ENCODE results near the gene MIR17HG.

MIR17HG gene

GRCh38 chr13:91368676-91369440, 21.4 kb downstream of the MIR17HG start:
- peak in 1 of 2 experiments; percentile 11 for DNase-seq (ENCODE audit: low read depth in 2 of 2)

DNA sequence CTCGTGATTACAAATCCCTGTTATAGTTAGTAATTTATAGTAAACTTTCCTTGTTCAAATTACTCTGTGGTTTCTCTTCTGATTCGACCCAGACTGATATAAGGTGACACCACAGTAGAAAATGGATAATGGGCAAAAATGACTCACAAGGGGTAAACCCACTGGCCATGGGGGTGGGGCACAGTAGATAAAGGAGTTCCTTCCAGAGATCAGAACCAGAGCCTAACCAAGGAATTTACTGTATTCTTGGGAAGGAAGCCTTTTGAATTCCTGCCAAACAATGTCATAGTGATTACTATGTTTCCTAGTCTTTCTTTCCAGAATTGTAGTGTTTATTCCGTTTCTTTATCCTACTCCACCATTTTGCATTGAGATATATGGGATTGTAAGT, 21.9 kb downstream of the MIR17HG start:
- DNase-seq (ENCODE audit: low read depth in 2 of 2), result peak; percentile 46 to 49

- no peak for DNase-seq (ENCODE audit: low read depth in 2 of 2)
Measured at GRCh38 chr13:91370501-91370900, 23.0 kb downstream of the MIR17HG start.

- DNase-seq (ENCODE audit: low read depth in 2 of 2), result no peak
Measured at GRCh38 chr13:91372911-91373310, 25.4 kb downstream of the MIR17HG start.

GRCh38 chr13:91375116-91375729, 27.7 kb downstream of the MIR17HG start:
- peak in 1 of 2 experiments; percentile 2 for DNase-seq (ENCODE audit: low read depth in 2 of 2)

- DNase-seq (ENCODE audit: low read depth in 2 of 2), result peak in 1 of 2 experiments; percentile 1
Measured at GRCh38 chr13:91381371-91381770, 33.9 kb downstream of the MIR17HG start.

GRCh38 chr13:91383836-91384235, 36.3 kb downstream of the MIR17HG start:
- no peak for DNase-seq (ENCODE audit: low read depth in 2 of 2)

GRCh38 chr13:91384896-91385295, 37.4 kb downstream of the MIR17HG start:
- no peak for DNase-seq (ENCODE audit: low read depth in 2 of 2)

- no peak for DNase-seq (ENCODE audit: low read depth in 2 of 2)
Measured at GRCh38 chr13:91389186-91389585, 41.7 kb downstream of the MIR17HG start.

- DNase-seq (ENCODE audit: low read depth in 2 of 2), result no peak
Measured at GRCh38 chr13:91397595-91397994, 50.1 kb downstream of the MIR17HG start.

GRCh38 chr13:91398413-91399188, 51.1 kb downstream of the MIR17HG start, which contains the start of gene GPC5:
Gene GPC5 (plus strand): TSS chr13:91398621.
- DNase-seq (ENCODE audit: low read depth in 2 of 2), result peak in 1 of 2 experiments; percentile 12

- no peak for DNase-seq (ENCODE audit: low read depth in 2 of 2)
Measured at GRCh38 chr13:91399189-91400062, 51.9 kb downstream of the MIR17HG start.

- no peak for DNase-seq (ENCODE audit: low read depth in 2 of 2)
Measured at GRCh38 chr13:91400063-91400399, 52.5 kb downstream of the MIR17HG start.

- DNase-seq (ENCODE audit: low read depth in 2 of 2), result no peak
Measured at GRCh38 chr13:91400671-91401070, 53.2 kb downstream of the MIR17HG start.

DNA sequence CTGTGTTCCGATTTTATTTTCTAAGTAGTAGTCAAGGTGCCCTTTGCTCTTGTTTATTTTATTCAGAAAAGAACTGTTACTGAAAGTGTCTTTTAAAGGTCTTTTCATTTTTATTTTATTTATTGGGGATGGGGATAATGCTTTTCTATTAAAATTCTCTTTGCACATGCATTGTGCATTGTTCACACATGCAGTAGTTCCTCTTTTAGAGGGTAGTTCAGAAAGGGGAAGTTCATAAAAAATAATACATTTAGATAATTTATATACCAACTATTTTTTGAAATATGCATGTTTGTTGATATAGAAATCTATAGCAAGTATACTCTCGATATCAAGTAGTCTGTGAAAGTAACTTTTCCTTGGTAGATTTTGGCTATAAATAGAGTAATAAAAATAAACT, 54.4 kb downstream of the MIR17HG start:
- DNase-seq (ENCODE audit: low read depth in 2 of 2), result no peak
